Right forelimb (tissue), 1 donor: ENCODE data around the gene SEL1L.
"Not testable (repeated sequence)": the region's sequence is repeated elsewhere in the genome, so short reads cannot be mapped to it uniquely, and the experiment has no call there.

Experiments used
- DNase-seq: peaks from one replicate; pipeline ENCODE4 v3.0.0-alpha.2; 2018

Gene SEL1L

DNA sequence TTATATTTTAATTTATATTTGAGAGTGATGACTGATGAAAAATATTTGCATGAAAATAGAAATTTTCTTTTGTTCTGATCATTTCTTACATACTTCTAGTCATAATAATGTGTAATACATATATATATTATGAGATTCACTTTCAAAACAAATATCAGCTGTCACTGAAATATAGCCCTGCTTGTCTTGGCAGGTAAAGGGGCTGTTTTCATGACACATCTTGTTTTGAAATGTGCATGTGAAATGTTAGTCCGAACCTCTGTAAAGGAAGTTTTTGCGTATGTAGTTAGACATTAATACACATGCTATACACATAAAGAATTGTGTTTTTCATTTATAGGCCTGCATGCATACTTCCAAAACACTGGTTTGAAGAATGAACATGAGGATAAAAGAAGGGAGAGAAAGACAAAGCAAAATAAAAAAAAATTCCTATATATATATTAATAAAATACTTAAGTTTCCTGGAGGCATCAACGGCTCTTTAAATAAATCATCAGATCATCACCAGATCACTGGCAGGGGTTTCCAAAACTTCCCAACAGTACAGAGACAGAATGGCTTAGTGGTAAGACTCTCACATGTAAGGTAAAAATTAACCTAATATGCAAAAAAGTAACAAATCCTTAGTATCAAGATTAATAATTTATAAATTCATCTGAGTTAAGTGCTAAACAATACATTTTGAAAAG lies 60.1 kb downstream of the SEL1L start:
- DNase-seq, result no peak

DNA sequence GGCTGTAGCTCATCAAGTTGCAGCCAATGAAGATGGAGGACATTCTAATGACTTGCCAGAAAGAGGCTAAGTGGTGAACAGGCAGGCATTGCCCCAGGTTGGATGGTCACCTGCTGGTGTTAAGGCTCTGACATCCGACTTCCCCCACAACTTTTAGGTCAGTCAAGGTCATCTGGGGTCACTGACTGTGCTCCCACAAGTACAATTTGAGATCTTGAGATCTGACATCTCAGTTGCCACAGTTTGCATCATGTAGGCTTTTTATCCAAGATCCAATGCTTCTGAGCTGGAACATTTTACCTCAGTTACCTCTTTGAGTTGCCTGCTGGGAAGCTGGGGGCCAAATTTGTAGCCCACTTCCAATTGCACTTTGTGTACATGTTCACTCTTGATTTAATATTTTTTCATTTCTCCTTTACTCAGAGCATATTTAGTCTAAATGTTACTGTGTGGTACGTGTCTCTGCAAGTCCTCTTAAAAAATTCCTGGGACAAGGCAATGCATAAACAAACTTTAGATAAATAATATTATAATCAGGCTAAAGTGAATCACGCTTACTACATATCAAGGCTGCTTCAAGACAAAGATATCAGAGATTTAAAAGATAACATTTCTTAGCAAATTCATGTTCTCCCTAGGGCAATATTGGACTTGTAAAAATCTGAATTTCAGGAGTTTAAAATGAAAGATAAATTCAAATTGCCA lies 61.4 kb downstream of the SEL1L start:
- DNase-seq, result no peak

DNA sequence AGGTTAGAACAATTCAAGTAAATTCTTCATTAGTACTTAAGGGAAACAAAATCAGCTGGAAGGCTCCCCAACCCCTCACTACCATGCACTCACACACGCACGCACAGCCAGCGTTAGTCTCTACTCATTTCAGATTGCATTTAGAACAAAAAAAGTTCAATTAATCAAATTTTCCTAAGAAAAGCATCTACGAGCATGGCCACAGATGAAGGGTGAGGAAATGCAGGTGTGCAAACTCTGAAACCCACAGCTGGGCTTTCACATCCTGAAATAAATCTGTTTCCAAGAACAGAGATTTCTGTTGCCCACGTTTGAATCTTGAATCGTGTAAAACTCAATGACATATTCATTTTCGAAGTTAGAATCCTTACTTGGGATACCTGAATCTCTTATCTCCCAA lies 62.6 kb downstream of the SEL1L start:
- DNase-seq, result no peak

DNA sequence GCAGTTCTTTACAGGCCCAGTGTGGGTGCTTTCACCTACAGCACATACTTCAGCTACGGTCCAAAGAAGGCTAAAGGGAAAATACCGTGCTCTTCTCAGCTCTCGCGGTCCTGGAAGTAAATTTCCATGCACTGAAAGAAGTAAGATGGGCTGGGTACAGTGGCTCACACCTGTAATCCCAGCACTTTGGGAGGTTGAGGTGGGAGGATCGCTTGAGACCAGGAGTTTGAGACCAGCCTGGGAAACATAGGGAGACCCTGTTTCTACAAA lies 63.2 kb downstream of the SEL1L start:
- not testable (repeated sequence) for DNase-seq

DNA sequence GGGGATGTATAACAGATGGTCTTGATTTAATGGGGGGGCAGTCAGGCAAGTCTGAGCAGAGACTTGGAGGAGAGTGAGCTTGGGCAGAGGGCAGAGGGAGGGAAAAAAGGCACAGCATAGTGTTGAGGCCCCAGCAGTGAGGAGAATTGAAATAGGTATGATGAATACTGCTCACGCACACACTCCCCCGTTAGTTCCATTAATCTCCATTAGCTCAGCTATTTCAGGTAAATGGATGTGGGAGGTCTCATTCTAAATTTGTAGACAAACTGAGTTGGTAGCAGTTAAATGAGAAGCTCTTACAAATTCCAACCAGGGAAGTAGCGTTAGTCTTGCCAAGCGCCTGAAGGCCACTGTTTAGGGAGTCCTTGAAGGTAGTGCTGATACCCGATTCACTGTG lies 66.8 kb downstream of the SEL1L start:
- DNase-seq, result no peak

DNA sequence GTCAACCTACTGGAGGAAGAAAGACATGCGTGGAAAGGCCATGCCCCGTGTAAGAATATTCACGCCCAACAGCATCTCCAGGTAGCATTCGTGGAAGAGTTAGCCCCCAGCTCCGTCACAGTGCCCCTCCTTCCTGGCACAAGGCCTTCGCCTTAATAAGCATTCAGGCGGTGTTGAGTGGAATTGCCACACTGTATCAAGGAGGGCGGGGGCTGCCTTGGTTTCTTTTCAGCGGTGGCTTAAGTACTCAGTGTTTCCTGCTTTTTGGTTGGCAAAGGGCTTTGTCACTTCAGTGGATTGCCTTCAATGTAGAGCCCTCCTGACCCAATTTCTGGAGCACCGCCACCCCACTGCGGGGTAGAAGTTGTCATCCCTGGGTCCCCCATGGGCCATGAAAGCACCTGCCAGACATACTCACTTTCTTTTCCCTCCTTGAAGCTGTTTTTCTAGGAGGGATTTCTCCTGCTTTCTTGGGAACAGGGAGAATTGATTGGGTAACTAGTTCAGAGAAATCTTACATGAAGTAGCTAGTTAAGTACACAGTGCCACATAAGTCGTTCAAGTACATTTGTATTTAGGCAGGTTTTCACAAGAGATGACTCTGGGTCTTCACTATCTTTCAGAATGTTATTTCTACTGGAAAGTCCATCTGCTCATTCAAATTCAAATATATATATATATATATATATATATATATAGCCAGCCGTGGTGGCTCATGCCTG lies 68.0 kb downstream of the SEL1L start:
- no peak for DNase-seq

DNA sequence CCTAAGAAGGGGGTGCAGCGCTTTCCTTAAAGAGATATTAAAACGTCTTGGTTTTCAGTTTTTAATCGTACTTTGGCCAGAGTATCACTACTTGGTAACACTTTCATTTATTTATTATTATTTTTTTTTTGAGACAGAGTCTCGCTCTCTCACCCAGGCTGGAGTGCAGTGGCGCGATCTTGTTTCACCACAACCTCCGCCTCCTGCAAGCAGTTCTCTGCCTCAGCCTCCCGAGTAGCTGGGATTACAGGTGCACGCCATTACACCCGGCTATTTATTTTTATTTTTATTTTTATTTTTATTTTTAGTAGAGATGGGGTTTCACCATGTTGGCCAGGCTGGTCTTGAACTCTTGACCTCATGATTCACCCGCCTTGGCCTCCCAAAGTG lies 68.7 kb downstream of the SEL1L start:
- DNase-seq, result not testable (repeated sequence)

DNA sequence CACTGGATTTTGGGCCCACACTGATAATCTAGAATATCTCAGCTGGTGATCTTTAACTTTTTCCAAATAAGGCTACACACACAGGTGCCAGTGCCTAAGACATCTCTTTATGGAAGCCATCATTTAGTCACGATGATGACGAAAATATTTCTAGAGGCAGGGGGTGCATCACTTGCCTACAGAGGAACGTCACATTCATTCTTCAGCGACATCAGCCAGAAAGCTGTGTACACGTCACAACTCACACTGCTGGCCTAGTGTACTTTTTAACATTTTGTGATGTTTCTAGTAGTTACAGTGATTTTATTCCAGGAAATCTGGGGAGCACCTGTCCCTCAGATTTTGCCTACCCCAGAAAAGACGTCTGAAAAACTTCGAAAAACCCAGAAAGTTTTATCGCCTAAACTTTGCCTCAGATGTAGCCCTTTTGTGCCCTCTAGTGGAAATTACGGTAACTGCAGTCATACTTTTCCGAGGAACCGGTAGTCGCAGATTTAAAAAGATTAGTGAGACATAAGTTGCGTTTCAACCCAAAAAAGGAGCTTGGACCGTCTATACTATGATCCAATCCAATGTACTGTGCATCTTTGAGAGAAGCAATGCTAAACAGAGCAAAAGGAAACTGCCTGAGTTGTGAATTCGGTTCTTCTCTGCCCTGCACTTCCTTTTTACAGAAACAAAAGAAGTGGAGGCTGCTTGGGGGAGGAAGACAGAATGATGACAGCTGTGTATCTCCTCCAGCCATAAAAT lies 69.2 kb downstream of the SEL1L start:
- peak; percentile 69 for DNase-seq

DNA sequence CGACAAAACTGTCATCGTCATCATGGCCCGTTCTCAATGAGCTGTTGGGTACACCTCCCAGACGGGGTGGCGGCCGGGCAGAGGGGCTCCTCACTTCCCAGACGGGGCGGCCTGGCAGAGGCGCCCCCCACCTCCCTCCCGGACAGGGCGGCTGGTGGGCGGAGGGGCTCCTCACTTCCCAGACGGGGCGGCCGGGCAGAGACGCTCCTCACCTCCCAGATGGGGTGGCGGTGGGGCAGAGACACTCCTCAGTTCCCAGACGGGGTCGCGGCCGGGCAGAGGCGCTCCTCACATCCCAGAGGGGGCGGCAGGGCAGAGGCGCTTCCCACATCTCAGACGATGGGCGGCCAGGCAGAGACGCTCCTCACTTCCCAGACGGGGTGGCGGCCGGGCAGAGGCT lies 71.3 kb downstream of the SEL1L start:
- DNase-seq, result not testable (repeated sequence)

DNA sequence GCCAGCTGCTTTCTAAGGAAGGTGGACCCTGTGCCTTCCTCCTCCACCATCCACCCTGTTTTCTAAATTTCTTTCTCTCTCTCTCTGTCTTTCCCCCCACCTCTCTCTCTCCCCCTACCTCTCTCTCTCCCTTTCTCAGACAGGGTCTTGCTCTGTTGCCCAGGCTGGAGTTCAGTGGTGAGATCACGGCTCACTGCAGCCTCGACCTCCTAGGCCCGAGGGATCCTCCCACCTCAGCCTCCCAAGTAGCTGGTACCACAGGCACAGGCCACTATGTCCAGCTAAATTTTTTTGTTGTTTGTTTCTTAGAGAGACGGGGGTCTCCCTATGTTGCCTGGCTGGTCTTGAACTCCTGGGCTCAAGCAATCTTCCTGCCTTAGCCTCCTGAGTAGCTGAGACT lies 73.7 kb downstream of the SEL1L start:
- DNase-seq, result no peak

DNA sequence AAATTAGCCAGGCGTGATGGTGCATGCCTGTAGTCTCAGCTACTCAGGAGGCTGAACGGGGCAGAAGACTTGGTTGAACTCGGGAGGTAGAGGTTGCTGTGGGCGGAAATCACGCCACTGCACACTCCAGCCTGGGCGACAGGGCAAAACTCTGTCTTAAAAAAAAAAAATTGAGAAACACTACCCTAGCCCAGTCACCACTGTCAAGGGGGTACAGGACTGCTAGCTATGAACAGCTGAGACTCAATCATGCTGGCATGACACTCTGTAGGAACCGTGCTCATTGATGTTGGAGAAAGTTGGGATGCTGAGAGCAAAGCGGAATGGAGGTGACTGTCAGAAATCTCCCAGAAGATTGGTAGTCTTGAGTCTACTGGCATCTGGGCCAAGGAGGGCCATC lies 75.3 kb downstream of the SEL1L start:
- no peak for DNase-seq

DNA sequence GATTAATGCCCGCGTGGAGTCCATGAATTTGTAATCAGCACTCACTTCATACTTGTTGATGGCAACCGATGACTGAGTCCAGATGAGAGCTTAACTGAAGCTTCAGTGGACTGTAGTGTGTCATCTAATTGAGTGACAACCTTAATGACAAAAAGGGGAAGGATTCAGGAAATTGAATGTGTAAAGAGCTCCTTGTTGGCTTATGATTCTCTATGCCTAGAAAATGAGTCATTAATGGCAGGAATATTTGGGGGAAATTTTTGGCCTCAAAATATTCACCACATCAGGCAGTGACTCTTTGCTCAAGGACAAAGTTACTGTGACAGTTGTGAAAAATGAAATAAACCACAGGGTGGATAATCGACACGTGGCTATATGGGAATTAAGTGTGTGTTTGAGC lies 78.3 kb downstream of the SEL1L start:
- DNase-seq, result no peak

DNA sequence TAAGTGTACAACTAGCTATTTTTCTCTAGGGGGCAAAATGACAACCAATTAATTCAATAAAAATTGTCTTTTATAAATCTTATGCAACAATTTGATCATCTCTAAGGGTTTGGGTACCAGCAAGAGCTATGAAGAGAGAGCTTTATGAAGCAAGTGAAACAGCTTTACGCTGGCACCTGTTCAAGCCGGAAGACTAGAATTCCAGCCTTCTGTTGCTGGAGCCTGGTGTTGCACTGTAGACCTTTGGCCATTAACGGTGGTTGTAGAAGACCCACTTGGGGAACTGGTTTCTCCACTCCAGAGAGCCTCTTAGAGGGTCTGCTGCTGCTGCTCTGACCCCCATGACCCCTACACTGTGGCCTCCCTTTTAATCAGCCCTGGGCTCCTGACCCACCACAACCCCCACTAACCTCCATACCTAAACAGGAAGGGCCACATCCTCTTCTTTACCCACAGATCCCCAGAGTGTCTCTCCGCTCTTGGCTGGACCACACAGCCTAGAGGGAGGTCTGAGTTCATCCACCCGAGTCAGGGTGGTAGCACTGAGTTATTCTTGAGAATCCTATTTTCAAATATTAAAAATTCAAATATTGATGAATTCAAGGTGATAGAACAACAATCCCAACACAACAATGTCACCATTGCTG lies 79.0 kb downstream of the SEL1L start:
- no peak for DNase-seq

DNA sequence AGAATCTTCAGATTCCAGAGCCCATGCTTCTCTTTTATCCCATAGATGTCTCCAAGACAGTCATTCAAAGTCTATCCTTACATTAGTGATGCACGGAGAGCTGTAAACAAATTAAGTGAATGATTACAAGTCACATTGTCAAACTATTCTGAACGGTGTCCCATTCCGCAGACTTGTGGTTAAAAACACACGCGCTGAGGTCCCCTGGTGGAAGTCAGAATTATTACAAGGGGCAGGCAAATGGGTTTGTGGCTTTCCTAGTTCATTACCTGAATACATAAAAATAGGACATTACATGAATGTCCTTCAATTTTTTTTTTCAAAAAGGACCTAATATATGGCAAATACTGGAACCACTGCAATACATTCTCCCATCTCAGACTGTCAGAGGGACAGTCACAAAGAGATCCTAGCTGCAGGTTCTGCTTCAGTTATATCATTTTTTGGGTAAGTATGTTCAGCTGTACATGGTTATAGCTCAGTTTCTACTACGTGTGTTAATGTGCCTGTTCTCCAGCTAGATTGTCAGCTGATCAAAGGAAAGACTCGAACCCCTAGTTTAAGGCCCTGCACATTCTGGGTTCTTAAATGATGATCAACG lies 80.4 kb downstream of the SEL1L start:
- DNase-seq, result no peak

DNA sequence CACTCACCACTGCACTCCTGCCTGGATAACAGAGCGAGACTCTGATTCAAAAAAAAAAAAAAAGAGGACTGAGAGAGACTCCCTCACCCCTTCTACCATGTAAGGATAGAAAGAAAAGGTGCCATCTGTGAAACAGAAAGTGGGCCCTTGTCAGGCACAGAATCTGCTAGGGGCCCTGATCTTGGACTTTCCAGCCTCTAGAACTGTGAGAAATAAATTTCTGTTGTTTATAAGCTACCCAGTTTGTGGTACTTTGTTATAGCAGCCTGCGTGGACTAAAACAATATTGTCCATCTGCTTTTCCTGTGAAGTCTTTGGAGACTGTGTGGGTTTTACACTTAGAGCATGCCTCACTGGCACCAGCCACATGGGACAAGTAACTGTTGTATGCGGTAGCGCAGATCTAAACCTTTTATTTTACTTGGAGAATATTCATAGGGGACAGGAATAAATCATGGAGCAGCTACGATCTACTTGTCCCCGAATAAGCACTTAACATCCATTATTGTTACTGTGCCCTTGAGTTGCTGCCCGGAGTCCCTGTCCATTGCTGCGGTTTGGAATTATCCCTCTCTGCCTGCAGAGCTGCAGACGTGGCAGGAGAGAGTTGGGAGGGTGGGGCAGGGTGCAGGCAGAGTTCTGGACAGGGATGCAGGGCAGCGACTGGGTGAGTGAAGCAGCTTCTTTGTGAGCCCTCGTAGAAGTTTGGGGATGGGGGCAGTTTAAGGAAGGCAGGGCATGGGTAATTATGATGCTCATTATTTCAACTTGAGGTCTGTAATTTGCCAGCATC lies 81.1 kb downstream of the SEL1L start:
- no peak for DNase-seq

DNA sequence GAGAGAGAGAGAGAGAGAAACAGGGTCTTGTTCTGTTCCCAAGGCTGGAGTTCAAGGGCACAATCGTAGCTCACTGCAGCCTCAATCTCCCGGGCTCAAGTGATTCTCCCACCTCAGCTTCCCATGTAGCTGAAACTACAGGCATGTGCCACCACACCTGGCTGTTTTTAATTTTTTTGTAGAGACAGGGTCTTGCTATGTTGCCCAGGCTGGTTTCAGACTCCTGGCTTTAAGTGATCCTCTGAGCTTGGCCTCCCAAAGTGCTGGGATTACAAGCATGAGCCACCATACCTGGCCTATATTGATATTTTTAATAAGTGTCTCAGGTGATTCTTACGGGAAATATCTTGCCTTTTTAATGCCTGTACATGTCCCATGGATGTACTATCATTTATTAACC lies 82.7 kb downstream of the SEL1L start:
- DNase-seq, result no peak

DNA sequence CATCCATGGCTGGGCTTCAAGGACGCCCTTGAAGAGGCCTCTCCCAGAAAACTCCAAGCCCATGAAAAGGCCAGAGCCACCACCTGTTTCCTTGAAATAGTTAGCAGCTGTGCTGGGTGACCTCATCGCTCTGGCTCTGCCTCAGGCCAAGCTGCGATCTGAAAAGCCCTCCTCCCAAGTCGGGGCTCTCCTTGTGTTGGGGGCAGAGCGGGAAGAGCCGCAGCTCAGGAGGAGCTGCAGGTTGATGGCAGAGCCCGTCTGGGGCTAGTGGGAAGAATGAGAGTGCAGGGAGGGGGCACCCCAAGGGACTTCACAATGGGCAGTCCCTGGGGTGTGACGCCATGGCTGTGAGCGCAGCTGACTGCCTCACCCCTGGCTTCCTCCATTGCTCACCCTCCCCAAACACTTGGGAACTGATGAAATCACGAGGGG lies 83.5 kb downstream of the SEL1L start:
- DNase-seq, result peak; percentile 88

DNA sequence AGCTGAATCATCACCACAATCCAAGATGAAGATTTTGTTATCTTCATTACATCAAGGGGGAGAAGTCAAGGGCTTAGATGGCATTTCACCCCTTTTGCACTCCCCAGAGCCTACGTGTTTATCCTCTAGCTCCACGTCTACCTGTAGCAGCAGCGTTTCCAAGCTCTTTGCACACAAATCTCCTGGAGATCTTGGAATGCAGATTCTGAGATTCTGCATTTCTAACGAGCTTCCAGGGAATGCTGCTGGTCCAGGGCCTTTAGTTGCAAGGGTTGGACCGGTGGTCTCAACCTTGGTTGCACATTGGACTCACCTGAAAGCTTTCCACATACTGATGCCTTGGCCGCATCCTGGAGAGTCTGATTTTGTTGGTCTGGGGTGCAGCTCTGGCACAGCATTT lies 84.1 kb downstream of the SEL1L start:
- no peak for DNase-seq

DNA sequence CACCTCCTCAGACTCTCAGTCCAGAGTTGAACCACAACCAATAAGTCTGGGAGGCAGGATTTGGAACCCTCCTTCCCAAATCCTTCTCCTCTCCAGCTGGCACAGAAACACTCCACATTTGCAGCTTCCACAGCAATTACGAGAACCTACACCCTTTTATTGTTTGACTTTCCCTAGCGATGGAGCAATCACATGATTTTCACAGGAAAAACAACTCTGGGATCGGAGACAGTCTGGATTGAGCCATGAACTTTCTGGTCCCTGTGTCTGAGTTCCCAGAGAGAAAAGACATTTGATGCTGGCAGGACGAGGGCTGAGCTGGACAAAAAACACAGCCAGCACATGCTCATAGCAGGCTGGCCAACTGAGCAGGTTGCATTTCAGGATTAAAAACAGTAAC lies 84.5 kb downstream of the SEL1L start:
- DNase-seq, result peak; percentile 72

DNA sequence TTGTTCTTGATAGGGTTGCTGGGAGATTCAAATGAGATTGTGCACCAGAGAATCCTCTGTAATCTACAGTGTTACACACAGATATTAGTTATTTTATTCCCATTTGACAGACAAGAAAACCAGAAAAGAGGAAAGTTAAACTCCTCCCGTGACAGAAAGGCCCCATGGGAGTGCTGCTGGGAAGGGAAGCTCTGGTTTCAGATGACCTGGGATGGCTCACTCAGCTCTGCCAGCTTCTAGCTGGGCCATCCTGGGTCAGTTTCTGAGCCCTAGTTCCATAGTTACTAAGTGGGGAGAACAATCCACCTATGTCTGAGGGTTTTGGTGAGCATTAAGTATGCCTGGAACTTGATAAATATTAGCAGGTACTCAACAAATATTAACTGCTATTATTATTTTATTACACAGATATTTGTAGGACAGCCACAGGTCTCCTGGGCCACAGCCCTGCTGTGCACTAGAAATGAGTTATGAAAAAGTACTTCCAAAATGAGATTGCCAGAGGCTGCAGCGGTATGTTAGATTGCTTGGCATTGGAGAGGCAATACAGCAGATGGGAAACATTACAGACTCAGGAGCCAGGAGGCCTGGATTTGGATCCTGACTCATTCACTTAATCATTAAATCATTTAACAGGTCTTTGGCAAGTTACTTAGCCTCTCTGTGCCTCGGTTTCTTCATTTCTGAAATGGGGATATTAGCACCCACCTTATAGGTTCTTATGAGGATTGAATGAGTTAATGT lies 86.5 kb downstream of the SEL1L start:
- DNase-seq, result no peak
